Stimulated activated CD4-positive, alpha-beta T cell treated with anti-CD3 and anti-CD28 coated beads, Interleukin-4, amount 100 ng/mL, for 24 hours (primary cell): Measurements from ENCODE around the gene CCT7.

Experiments used
- DNase-seq: peaks from one replicate; pipeline ENCODE4 v3.0.0-alpha.2; 2020

The CCT7 gene

DNA sequence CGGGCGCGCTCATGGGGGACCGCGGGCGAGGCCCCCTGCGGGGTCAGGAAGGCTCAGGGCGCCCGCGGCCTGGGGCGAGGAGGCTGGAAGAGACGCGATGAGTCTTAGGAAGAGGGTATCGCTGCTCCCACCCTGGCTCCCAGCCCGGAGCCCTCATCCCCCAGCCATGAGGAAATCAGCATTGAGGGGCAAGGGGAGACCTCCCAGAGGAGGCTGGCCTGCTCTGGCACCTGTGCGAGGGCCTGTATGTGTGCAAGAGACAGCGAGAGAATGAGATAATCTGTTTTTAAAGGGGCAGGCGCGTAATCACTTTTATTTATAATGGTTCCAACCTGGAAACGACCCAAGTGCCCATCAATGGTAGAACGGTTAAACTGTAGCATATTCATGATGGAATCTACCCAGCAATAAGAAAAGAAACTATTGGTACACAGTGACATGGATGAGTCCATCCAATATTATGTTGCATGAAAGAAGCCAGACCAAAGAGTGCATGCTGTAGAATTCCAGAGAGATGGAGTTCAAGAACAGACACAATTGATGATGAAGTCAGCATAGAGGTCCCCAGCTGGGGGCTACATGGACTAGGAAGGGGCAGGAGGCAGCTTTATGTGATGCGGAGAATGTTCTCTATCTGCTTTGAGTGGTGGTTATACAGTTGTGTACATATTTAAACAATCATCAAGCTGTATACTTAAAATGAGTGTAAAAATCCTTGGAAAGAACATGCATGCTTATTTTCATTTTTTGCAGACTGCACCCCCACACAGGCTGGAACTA lies 35.8 kb downstream of the CCT7 start:
- no peak for DNase-seq

GRCh38 chr2:73272270-73272669 lies 38.2 kb downstream of the CCT7 start:
- DNase-seq: no peak

DNA sequence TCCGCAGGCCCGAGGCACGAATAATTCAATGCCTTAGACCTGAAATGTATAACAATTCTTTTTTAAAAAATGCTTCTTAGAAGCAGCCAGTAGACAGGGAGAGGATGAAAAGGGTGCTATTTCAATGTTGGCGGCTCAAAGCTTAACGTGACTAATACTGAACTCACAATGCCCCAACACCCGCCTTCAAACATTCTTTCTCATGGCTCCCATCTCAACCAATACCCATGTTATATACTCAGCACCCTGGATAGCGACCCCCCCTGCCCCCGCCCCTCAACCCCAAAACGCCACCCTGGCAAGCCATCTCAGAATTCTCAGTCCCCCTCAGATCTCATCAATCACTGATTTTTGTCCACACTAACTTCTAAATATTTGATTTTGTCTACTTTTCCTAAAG lies 45.7 kb downstream of the CCT7 start:
- DNase-seq: no peak

DNA sequence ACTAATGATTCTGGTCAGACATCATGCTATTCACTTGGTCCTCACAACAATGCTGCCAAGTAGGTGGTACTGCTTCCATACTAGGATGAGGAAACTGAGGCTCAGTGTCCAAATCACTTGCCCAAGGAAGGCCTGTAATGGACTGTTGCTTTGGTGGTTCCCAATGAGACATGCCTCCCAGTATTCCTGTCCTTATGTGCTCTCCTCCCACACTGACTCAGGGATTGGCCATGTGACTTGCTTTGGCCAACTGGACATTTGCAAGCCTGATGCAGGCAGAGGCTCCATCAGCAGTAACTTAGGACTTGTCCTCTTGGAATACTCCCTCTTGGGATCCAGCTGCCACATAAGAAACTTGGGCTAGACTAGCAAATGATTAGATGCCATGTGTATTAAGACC lies 47.1 kb downstream of the CCT7 start:
- DNase-seq: no peak

DNA sequence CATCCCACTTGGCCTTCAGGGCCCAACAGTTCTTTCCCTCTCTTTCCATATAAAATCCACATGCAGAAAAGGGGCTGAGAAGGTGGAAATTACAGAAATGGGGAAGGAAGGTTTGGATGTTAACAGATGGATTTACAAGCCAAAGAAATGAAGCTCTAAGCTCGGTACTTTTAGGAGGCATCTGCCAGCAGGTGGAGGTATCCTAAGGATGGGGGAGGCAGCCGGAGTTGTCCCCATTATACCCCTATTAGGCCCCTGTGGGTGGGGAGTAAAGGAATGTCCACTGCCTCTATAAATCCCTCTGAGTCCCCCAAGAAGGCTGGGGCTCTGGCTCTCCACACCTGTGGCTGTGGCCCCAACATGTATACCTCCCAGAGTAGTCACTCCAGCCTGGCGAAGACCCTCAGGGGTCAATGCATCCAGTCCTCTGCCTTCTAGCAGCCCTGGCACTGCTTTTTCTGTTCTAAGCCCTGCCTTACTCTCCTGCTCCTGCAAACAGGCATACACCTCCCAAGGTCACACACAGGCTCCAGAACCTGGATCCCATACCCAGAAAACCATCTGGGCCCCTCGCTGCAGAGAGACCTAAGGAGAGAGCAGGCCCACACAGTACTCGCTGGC lies 48.9 kb downstream of the CCT7 start:
- no peak for DNase-seq

GRCh38 chr2:73283545-73284295 lies 49.6 kb downstream of the CCT7 start:
- peak; percentile 21 for DNase-seq

GRCh38 chr2:73284296-73285158 lies 50.4 kb downstream of the CCT7 start, which contains the start of gene FBXO41:
Gene FBXO41, minus strand, starts transcription at chr2:73284478. Its CDS starts 14,848 bp downstream, at chr2:73269630.
- peak; percentile 71 for DNase-seq

DNA sequence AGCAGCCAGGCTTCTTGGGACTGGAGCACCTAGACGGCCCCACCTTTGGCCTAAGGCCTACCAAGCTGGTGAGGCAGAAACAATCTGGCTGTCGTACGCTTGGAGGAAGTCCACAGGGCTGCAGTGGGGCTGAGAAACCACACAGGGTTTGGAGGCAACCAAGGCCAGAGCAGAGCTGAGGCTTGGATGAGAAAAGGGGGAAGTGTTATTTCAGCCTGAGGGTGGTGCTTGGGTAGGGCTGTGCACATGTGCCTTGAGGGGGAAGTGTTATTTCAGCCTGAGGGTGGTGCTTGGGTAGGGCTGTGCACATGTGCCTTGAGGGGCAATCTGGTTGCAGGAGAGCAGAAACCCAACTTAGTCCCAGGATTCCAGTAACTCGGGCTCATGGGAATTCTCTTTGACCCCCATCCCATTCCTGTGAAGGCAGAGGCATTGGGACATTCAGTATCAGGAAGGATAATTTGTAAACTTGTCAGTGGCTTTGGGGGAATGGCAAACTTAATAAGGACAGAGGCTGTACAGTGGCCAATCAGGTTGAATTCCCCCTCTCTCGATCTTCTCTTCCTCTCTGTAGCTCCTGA lies 51.1 kb downstream of the CCT7 start:
- DNase-seq: peak; percentile 11

GRCh38 chr2:73286134-73286655 lies 52.1 kb downstream of the CCT7 start:
- no peak for DNase-seq

DNA sequence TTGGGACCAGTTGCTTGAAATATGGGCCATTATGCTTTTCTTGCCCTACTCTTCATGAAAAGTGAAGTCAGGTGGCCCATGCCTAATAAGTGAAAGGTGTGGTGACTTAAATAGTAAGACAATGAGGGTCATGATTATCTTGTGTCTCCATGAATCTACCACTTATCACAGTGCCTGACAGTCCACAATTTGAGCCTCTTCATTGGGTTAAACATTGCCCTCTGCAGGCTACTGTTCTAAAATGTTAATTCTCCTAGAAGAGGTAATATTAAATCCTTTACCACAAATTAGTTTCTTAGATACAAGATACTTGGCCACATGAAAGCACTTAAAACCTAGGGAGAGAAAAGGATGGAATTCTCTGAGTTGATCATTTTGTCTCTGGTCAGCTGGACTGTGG lies 55.2 kb downstream of the CCT7 start:
- DNase-seq: no peak

- peak; percentile 57 for DNase-seq
Observed at GRCh38 chr2:73290049-73290839, 56.1 kb downstream of the CCT7 start.

DNA sequence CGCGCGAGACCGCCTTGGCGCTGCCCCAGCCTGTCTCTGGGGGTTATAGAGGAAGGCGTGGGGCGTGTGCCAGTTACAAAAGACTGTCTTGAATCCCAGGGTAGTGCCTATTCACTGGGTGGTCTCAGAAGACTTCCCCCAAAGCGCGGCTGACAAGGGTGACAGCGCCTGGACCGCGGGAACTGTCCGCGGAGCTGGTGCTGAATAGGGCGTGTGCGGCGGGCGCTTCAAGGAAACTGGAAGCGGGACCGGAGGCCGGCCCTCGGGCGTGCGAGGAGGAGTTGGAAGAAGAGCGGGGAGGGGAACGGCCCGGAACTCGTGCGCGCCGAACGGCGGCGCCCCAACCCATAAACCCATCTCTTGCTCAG lies 57.0 kb downstream of the CCT7 start:
- DNase-seq: peak; percentile 58

GRCh38 chr2:73291461-73292315 lies 57.6 kb downstream of the CCT7 start:
- DNase-seq: no peak

GRCh38 chr2:73292316-73292905 lies 58.3 kb downstream of the CCT7 start:
- no peak for DNase-seq

- peak; percentile 10 for DNase-seq
Observed at GRCh38 chr2:73292906-73293533, 58.9 kb downstream of the CCT7 start.

DNA sequence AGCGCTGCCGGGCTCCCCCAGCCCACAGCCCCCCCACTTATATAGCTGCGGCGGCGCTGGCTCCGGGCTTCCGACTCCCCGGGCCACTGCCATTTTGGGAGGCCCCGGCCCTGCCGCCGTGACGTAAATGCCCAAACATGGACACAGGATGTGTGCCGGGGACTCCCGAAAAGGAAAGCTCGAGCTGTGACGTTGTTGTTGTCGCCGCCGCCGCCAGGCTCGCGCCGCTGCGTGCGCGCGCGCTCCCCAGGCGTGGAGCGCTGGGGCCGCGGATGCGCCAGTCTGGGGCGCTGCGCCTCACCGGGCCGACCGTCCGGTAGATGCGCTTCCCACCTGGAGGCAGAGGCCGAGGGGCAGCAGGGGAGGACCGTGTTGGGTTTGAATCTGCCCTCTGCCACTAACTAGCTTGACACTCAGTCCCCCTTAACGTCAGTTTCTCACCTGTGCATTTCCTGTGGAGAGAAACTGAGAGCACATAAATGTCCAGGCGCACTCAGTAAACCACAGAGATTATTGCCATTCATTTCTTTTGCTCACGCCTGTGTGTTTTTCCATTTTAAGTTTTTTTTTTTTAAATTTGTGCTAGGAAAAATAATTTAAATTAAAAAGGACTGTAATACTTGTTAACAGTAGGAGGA lies 59.5 kb downstream of the CCT7 start, which contains the start of gene EGR4:
Gene EGR4, minus strand, starts transcription at position 15 of the 638 bp plus-strand sequence. CDS start 231 bp downstream, outside the sequence.
- DNase-seq: peak; percentile 93

- no peak for DNase-seq
Observed at GRCh38 chr2:73294239-73294638, 60.1 kb downstream of the CCT7 start.

GRCh38 chr2:73295751-73296400 lies 61.8 kb downstream of the CCT7 start:
- no peak for DNase-seq
